ENCODE results near the gene ADNP2. TPM values are rescaled to one million over a fixed set of nuclear protein-coding genes. Genes with fewer than 3 reads are reported as not detected.

The ADNP2 gene
- total RNA-seq, 4 donors from 2014 or later = 16.5 to 21.8 (median 16.8) TPM

DNA sequence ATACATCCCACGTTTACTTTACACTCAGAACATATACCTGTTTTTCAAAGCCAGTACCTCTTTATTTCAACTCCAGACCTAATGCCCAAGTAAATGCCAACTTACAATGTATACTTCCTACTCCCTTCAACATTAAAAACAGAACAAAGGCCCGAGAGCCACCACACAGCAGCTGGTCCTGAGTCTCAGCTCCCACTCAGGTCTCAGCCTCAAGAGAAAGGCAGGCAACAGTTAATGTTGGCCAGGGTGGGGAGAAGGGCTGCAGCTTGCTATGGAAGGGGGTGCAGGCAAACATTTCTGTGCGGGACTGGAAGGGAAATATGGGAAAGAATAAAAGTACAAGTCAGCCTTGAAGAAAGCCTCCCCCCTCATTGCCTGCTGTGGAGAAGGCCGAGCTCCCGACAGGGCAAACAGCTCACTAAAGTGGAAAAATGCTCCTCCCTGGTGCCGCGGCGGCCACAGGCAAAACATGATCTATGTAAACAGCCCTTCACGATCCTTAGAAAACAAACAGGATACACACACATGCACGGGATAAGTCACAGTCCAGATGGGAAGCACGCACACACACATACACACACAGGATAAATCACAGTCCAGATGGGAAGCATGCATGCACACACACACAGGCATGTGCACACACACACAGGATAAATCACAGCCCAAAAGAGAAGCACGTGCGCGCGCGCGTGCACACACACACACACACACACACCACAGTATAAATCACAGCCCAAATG is 67.4 kb downstream of the ADNP2 start:
- no peak for DNase-seq (ENCODE audit: low spot score in 2 of 2)
- Histone ChIP-seq H3K4me3 (no peak overlapping the region), H3K4me1 (peaks cover 0 to 21% (median 0%) of the 10 kb centered on the region in 4 donors), H3K36me3 (no peaks in the 10 kb centered on the region), H3K27me3 (no peaks in the 10 kb centered on the region), H3K9me3 (no peaks in the 10 kb centered on the region), H3K27ac (no peak overlapping the region)
- WGBS, 2 donors = 44 to 53% methylated on average over 17 of the region's 17 CpGs
- TF ChIP-seq, protein P1, sequence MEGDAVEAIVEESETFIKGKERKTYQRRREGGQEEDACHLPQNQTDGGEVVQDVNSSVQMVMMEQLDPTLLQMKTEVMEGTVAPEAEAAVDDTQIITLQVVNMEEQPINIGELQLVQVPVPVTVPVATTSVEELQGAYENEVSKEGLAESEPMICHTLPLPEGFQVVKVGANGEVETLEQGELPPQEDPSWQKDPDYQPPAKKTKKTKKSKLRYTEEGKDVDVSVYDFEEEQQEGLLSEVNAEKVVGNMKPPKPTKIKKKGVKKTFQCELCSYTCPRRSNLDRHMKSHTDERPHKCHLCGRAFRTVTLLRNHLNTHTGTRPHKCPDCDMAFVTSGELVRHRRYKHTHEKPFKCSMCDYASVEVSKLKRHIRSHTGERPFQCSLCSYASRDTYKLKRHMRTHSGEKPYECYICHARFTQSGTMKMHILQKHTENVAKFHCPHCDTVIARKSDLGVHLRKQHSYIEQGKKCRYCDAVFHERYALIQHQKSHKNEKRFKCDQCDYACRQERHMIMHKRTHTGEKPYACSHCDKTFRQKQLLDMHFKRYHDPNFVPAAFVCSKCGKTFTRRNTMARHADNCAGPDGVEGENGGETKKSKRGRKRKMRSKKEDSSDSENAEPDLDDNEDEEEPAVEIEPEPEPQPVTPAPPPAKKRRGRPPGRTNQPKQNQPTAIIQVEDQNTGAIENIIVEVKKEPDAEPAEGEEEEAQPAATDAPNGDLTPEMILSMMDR (IDR thresholded peaks at IDR 0.05) = no peak
- TF ChIP-seq EP300 (IDR thresholded peaks at IDR 0.05) (no peak), POLR2A (IDR thresholded peaks at IDR 0.05) (no peak)

DNA sequence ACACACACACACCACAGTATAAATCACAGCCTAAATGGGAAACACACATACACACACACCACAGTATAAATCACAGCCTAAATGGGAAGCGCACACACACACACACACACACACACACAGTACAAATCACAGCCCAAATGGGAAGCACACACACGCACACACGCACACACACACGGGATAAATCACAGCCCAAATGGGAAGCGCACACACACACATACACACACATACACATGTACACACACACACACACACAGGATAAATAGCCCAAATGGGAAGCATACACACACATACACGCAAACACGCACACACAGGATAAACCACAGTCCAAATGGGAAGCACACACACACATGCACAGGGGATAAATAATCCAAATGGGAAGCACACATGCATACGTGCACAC is 68.1 kb downstream of the ADNP2 start:
- Histone ChIP-seq H3K4me1 (peaks cover 0 to 22% (median 3%) of the 10 kb centered on the region in 4 donors), H3K27me3 (no peaks in the 10 kb centered on the region), H3K27ac (no peak overlapping the region), H3K4me3 (no peak overlapping the region), H3K36me3 (no peaks in the 10 kb centered on the region), H3K9me3 (no peaks in the 10 kb centered on the region)
- WGBS, 2 donors = 93 to 97% methylated on average over 8 of the region's 8 CpGs
- no peak for DNase-seq (ENCODE audit: low spot score in 2 of 2)
- TF ChIP-seq EP300 (IDR thresholded peaks at IDR 0.05) = no peak
- TF ChIP-seq POLR2A (IDR thresholded peaks at IDR 0.05) = no peak
- TF ChIP-seq, protein P1 (IDR thresholded peaks at IDR 0.05) = no peak

DNA sequence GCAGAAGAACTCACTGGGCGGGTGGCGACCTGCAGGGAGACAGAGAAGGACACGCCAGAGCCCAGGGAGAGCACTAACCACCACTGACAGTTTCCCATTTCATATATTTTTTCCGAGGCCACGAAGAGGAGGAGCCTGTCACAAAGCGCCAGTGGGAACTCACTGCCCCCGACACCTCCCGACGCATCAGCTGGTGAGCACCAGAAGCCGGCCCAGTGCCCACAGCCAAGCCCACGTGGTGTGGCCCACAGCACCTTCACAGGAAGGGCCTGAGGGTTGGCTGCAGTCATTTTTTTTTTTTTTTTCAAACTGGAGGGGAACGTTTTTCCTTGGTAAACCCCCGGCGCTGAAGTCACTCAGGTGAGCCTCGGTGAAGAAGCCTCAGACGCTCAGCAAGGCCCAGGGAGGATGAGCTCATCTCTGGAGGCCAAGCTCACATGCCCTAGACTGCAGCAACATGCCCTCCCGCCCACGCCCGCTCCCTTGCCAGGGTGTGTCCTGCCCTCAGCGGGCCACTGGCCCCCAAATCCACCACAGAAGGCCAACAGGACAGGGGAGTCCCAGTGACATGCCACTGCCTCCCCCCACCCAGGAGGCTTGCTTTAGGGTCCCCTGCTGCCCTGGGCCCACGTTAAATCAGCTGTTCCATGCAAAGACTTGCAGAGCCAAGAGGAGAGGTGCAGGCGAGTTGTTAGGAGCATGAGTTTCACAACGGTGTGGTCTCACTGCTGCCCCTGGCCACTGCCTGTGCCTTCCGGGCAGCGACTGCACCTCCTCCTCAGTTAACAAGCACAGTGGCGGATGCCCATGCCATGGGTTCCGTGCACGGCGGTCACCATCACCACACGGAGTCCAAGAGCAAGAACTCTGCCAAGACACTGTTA is 70.1 kb downstream of the ADNP2 start:
- WGBS, 2 donors = 88 to 89% methylated on average over 30 of the region's 30 CpGs
- no peak overlapping the region for H3K27ac ChIP-seq
- TF ChIP-seq, protein P1 (IDR thresholded peaks at IDR 0.05) = no peak
- TF ChIP-seq POLR2A (IDR thresholded peaks at IDR 0.05) = no peak
- TF ChIP-seq EP300 (IDR thresholded peaks at IDR 0.05) = no peak
- H3K36me3 ChIP-seq = no peaks in the 10 kb centered on the region
- no peaks in the 10 kb centered on the region for H3K9me3 ChIP-seq
- H3K4me3 ChIP-seq = no peak overlapping the region
- H3K27me3 ChIP-seq = no peaks in the 10 kb centered on the region
- DNase-seq (ENCODE audit: low spot score in 2 of 2) = no peak
- peaks cover 0 to 35% (median 6%) of the 10 kb centered on the region in 4 donors for H3K4me1 ChIP-seq

DNA sequence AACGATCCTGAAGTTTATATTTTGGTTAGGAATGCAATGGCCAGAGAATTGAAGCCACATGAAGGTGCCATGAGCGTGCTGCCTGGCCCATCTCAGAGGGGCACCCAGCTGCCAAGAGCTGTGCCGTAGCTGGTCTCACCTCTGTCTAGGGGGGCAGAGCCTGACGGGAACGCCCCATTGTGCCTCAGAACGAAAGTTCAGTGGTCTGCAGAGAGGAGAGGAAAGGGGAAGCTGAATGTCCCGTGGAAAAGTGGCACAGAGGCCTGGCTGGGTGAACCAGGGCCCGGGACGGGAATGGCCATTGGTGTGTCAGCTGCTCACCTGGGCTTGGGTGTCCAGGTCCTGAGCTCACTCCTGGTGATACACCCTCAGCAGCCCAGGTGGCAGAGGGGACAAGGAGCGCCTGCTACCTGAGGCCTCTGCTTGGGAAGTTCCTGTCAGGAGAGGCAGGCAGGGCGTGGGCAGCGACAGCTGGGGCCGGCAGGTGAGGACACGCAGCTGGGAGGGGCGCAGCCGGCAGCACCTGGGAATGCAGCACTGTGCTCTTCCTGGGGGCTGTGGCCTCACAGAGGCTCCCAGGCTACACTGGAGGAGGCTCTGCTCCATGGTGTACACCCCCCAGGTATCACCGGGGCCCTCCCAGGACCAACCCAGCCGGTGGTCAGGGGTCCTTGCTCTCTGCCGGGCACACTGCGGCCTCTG is 70.9 kb downstream of the ADNP2 start:
- 87 to 92% methylated on average over 10 to 19 of the region's 20 CpGs for whole genome bisulfite sequencing, 2 donors
- DNase-seq (ENCODE audit: low spot score in 2 of 2) = no peak
- no peak overlapping the region for H3K4me3 ChIP-seq
- no peaks in the 10 kb centered on the region for H3K36me3 ChIP-seq
- H3K27me3 ChIP-seq = no peaks in the 10 kb centered on the region
- peaks cover 0 to 35% (median 6%) of the 10 kb centered on the region in 4 donors for H3K4me1 ChIP-seq
- H3K9me3 ChIP-seq = no peaks in the 10 kb centered on the region
- no peak overlapping the region for H3K27ac ChIP-seq
- no peak for TF ChIP-seq POLR2A (IDR thresholded peaks at IDR 0.05)

DNA sequence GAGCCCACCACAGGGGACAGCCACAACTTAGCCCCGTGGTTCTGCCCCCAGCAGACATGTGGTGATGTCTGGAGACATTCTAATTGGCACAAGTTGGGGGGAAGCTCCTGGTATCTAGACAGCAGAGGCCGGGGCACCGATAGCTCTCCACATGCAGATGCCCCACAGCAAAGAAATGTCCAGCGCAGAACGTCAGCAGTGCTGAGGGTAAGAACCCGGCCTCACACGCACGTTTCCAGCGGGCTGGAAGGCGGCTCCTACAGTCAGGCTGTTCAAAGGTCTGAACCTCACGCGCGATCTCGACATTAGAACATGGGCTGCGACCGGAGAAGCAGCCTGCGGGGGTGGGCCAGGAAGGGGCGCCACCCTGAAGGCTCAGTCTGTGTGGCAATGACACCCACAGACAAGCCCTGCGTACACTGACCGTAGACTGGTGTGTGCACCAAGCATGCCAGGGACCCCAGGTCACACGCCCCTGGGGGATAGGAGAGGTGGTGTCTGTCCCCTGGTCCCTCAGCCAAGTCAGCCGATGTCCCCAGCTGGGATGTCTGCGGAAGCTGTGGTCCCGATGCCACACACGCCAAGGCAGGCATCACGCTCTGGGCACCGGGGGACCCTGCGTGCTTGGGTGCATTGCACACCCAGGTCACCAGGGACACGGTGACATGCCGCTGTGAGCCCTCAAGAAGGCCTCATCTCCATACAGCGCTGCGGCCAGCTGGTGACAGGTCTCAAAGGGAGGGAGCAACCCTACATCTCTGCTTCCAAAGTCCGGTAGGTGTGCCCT is 71.9 kb downstream of the ADNP2 start:
- H3K4me3 ChIP-seq = no peak overlapping the region
- H3K4me1 ChIP-seq = peaks cover 0 to 35% (median 6%) of the 10 kb centered on the region in 4 donors
- 90 to 97% methylated on average over 31 to 33 of the region's 33 CpGs for WGBS, 2 donors
- H3K36me3 ChIP-seq = no peaks in the 10 kb centered on the region
- H3K27ac ChIP-seq = no peak overlapping the region
- no peaks in the 10 kb centered on the region for H3K9me3 ChIP-seq
- TF ChIP-seq, protein P1 (IDR thresholded peaks at IDR 0.05) = no peak
- no peak for TF ChIP-seq EP300 (IDR thresholded peaks at IDR 0.05)
- no peak for TF ChIP-seq POLR2A (IDR thresholded peaks at IDR 0.05)
- H3K27me3 ChIP-seq = no peaks in the 10 kb centered on the region
- DNase-seq (ENCODE audit: low spot score in 2 of 2) = no peak

All from tibial nerve (tissue), 4 donors.